HG03342 (cell line): ENCODE data around the gene CDK14.

Experiments
- ATAC-seq: cut with Tn5 transposase; IDR thresholded peaks from one replicate; pipeline ENCODE4 v1.9.1; 2021; ENCODE audit warnings: mild to moderate bottlenecking, moderate library complexity; ENCODE audit not compliant: unreplicated experiment

The CDK14 gene

DNA sequence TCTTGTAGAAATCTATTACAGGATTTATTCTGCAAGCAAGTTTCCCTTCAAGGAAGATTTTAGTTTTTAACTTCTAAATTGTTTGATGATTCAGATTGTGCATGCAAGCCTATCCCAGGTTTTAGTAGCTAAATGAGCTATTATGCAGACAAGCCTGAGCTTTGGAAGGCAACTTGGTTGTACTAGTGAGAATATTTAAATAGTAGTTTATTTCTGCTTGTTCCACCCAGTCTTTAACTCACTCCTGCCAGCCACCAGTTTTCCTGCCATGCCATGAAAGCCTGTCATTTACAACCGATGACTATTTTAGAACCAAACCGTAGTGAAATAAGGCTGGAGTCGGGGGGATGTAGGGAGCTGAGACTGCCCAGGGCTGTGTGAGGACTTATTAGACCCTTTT is 343.5 kb downstream of the CDK14 start:
- no peak for ATAC-seq

DNA sequence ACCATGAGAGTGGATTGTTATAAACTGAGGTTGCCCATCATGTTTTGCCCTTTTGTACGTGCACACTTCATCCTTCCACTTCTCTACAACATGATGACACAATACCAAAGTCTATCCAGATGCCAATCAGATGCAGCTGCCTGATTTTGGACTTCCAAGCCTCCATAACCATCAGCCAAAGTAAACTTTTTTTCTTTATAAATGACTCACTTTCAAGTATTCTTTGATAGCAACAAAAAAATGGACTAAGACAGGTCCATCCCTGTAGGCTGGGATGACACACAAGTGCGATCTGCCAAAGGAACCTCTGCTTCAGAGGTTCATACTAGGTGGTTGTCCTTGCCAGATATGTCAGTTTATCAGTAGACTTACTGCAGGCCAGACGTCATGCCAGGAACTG is 347.9 kb downstream of the CDK14 start:
- no peak for ATAC-seq

DNA sequence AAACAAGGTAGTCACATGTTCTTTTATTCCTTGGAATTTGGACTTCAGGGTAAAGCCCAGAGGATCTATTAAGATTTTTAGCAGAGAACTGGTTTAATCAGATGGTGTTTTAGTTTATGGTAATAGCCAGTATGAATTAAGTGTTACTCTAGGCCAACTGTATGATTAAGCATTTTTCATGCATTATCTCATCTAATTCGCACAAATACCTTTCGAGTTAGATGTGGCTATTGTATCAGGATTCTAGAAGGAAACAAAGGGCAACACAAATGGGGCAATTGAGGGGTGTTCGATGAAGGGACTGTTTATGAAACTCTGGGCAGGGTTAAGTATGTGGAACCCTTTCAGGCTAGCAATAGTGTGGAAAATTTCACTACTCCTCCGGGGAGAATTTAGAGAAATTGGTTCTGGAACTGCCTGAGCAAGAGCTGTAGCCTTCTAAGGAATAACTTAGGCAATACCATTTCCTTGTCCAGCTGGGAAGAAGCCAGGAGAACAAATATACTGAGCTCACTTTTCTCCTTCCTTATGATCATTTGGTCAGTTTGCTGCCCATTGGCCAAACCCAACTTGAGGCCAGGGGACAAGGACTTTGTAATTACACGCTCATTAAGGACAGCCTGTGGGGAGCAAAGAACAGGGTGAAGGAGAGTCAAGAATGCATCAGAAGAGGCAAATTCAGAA is 349.1 kb downstream of the CDK14 start:
- no peak for ATAC-seq

DNA sequence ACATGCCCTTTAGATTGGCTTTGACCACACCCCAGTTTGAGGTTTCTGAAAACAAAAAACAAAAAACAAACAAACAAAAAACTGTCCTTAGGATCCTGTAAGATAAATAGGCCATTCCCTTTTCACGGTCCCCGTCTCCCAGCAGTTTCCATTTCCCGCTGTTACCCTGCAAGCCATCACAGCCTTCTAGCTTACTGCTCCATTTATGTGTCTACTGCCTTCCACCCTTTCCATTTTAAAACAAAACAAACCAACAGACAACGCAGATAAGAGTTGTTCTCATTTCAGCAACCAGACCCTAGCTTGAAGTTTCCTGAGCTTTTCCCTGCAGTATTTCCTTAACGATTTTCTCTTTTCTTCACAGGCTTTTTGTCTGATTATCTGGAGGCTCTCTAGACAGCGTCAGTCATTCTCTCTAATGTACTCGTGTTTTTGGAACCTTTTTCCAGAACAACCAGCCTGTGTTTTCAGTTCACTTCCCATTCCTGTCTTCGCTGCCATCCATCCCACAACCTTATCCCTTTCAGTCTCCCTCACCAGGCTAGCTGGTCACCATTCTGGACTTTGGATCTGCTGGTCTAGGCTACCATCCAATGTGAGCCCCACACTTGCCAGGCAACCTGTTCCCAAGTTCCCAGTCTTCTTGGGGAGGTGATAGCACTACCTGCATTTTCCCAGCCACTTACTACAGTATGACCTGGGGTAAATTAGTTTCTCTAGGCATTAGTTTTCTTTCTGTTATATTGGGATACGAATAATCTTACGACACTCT is 350.8 kb downstream of the CDK14 start:
- ATAC-seq: no peak

DNA sequence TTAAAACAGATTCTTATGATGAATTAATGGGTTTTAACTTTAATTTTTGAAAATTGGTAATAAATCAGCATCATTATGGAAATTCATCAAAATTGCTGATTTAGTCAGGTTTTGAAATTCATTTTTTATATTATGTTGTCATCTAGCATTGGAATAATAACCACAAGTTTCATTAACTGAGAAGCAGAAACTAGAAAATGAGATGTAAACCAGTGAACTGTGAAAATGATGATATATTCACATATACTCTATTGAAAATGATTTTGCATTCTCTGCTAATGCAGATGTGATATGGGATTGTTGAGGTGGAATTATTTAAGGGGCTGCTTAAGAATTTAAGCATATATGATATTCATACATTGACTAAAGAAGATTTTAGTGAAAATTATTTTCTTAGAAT is 352.0 kb downstream of the CDK14 start:
- ATAC-seq: no peak

DNA sequence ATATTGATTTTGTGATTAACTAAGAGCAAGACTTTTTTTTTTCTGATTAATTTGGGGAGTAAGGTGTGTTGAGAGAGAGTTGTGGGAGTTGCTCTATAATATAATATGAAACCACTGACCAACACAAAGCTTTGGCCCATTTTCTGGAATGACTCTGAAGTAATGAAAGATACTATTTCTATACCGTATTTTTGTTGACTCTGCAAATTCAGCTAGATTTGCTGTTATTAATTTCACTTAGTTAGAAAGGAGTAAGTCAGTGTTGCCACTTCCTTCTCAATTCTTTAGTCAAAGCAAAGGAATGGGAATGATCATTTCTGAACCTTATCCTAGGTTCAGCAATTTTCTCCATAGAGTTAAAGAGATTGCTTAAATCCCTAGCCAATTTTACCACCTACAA is 355.1 kb downstream of the CDK14 start:
- no peak for ATAC-seq

DNA sequence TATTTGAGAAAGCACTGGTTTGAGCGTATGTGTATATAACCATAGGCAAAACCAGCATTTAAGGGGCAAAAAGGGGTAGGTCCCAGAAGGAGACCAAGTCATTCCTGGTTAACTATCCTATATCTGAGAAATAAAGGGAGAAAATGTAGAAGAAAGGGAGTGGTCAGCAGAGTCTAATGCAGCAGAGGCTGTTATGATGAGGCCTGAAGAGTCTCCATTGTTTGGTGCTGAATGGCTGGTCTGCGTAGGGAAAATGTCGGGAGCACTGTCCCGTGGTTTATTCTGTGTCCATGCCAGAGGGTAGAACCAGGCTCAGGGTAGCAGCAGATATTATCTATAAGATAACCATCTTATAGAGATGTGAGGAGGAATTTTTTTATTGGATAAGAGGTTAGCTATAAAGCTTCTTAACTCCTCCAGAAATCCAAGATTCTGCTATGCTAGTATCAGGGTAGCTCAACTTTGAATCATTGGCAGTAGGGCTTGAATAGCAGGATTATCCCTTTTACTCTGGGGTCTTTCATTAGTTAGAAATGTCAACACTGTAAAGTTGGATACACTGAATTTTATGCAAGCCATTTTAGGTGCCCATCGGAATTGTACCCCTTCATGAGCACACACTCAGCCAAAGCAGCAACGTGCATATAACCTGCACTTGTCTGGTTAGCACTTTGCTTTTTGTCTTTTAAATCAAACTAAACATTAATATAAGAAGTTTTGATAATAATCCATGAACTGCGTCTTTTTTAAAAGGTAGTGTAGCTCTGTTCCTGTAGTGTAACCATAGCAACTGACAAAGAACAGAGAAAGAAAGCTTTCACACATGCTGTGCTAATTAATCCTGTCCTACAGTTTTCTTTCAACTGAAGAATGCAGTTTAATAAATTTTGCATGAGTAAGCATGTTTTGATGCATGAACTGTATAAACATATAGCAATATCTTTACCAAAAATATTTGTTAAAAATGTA is 356.1 kb downstream of the CDK14 start:
- no peak for ATAC-seq

DNA sequence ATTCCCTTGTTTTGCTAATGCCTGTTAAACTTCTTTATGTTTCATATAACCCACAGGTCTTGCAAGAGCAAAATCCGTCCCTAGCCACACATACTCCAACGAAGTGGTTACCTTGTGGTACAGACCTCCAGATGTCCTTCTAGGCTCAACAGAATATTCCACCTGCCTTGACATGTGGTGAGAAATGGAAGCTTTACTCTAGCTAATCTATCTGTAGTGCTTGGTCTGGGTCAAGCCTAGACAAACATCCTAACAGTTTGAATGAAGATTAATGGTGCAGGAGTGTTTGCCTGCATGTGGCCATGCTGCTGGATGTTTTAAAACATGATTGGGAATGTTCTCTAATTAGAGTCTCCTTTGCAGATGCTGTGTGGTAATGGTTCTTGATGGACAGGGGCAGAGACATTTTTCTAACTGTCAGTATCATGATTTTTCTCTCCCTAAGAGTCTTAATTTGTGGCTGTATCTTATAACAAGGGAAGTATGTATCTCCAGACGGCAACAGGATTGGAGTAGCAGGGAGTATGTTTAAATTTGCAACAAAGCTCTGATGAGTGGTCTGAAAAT is 359.6 kb downstream of the CDK14 start:
- no peak for ATAC-seq

DNA sequence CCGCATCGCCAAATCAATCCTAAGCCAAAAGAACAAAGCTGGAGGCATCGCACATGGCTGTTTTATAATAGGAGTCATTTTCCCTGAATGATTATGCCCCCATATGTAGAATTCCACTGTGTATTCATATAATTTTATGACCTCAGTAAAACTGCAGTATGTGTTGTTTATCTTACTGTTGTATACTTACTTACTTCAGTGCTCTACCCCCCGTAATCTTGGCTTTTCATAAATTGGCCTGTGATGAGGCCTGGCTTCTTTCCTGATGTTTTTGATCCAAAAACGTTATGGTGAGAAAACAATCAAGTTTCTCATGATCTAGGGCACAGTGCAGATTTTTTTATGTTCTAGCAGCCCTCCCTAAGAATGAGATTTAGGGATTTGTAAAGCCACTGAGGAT is 361.8 kb downstream of the CDK14 start:
- ATAC-seq: no peak

DNA sequence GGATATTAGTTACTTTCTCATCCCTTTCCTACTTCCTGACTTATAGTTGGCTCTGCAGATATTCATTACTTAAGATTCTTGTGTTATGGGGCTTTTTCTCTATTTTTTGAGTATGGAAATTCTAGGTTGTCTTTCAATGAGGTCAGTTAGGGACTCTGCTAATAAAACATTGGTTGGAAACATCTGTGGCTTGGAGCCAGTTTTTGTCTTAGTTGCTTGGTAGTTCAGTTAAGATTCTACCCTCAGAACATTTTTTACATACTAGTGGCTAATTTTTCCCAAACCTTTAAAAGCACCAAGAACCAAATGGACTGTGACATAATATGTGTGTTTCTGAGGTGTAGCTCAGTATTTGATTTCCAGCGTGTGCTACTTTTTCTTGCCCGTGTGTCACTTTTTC is 362.5 kb downstream of the CDK14 start:
- no peak for ATAC-seq

DNA sequence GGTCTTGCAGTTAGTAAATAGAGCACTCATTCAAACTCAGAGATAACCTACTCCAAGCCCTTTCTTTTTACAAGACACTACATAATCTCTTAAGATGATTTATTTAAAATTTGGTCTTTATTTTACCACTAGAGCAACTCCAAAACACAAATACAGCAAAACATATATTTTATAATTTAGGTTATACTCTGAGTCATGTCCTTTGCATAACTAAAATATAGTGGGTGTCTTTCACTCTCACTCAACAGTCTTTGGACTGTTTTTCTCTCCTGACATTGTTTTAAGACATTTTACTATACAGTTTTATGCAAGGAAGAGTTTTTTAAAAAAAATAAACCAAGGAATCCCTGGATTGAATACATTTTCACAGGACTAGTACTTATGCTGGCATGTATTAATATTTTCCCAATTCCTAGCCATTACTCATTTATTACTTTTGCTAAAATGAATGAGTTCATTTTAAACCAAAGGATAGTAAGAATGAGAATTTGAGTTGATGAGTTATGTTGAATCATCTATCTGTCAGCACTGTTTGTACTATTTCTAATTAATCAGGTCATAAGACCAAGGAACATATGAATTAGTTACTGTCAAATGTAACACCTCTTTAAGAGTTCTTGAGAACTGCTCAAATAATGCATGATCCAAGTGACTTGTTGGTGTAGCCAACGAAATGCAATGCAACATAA is 365.1 kb downstream of the CDK14 start:
- ATAC-seq: no peak

DNA sequence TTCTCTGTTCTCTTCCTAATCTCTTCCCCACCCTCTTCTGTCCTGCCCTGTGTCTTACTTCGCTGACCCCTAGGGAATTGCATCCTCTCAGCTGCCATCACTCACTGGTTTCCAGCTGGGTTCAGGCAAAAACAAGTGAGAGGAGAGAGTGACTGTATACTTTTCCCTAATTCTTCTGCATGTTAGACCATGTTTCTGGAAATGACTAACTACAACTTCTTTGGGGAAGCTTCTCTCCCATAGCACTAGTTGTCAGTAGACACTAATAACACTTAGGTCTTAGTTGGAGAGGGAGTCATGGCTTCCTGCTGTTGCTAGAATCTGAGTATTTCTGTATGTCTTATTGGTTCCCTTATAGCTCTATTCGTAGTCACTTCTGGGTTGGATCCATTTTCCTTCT is 369.1 kb downstream of the CDK14 start:
- no peak for ATAC-seq

DNA sequence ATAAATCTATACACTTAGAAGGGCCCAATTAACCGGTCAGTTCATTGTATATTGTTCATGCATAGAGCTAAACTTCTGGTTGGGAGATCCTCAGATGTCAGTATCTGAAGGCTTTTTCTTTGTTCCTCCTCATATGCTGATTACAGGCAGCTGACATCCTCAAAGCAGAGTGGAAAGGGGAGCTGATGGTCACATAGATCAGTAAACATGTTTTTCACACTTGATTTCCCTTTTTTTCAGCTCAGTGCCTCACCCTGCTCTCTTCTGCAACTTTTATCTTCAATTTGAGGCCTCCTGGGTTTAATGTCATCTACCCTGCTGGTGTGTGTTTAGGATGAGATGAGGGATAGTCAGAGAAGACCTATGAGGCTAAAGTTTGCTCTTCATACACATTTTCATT is 370.2 kb downstream of the CDK14 start:
- no peak for ATAC-seq

DNA sequence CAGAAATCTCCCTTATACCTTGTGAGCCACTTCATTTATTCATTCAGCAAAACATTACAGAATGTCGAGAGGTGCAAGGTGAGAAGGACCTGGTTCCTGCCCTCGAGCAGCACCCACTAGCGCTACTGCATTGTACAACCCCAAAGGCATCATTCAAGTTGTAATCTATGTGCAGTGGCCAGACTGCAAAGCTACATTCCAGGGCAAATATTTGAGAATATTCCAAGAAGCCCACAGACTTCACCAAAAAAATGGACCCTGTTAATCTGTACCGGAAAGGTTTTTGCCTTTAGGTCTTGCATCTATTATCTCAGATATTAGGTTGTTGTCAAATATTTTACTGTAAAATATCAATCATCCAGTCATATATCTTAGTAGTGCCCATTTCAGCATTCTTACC is 372.8 kb downstream of the CDK14 start:
- ATAC-seq: no peak

DNA sequence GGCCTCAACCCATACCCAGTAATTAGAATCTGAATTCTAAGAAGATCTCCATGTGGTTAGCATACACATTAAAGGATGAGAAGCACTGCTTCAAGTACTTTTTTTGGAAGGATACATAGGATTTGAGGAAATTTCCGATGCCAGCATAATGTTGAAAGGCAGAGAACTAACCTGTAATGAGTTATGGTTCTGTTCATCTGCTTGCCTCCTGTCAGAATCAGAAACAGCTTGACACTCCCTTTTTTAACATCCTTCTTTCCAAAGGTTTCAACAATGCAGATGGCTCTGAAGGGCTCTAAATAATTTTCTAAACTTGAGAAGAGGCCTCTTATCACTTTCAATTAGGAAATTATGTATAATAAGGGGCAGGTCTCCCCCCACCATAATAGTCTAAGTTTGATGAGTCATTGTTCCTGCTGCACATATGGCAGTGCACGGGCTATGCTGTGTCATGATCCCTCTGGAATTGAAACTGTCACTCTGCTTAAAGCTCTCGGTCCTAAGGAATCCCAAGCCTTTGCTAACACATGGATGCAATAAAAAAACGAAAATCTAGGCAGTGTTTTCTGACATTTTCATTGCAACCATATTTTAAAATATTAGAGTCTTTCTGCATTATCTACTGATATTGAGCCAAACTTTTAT is 376.9 kb downstream of the CDK14 start:
- no peak for ATAC-seq

DNA sequence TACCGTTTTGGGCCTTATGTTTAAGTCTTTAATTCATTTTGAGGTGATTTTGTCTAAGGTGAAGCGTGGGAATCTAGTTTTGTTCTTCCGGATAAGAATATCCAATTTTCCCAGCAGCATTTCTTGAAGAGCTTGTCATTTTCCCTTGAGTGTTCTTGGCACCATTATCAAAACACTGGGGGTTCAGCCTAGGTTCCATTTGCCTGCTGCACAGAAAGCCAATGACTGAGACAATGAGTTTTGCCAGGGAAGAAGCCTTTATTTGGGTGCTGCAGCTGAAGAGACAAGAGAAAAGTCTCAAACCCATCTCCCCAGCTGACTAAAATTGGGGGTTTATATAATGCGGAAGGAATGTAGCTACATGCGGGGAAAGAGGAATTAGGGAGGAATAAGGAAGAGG is 380.9 kb downstream of the CDK14 start:
- ATAC-seq: no peak

DNA sequence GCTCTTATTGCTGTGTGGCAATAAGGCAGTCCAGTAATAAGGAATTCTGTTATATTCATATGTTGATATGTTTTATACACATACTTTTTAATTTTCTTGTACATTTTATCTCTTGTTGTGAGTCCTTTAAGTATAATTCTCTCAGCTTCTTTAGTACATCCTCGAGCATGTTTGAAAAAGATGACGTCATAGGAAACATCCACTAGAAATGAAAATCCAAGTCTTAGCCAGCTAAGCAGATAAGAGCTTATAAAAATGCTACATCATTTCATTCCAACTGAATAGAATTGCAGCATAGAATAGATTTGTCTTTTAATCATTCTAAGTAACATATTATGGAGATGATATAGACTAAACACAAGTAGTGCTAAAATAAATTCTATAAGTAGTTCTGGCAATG is 384.4 kb downstream of the CDK14 start:
- ATAC-seq: no peak

DNA sequence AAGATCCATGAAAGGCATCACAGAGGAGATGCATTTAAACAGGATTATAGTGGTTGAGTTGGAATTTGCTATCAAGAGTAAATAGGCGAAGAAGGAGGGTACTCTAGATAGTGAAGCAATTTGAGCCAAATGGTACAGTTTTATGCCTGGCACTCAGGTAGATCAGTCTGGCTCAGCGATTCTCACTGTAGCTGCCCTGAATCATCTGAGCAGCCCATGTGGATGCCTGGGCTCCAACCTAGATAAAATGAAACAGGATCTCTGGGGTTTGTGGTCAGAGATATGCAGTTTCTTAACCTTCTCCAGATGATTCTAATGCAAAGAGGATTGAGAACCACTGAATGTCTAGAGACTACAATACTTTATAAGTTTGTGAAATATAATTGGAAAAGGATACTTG is 386.1 kb downstream of the CDK14 start:
- ATAC-seq: no peak

DNA sequence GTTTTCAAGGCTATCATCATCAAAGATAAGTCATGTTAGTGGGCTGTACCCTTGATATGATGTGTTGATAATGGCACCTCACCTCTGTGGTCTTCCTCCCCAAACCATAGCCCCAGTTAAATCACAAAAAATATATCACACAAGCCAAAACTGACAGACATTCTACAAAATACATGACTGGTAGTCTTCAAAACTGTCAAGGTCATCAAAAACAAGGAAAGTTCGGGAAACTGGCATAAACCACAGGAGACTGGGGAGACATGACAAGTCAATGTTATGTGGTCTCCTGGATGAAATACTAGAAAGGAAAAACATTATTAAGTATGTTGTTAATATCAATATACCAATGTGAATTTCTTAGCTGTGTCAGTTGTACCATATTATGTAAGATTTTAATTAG is 388.6 kb downstream of the CDK14 start:
- no peak for ATAC-seq

DNA sequence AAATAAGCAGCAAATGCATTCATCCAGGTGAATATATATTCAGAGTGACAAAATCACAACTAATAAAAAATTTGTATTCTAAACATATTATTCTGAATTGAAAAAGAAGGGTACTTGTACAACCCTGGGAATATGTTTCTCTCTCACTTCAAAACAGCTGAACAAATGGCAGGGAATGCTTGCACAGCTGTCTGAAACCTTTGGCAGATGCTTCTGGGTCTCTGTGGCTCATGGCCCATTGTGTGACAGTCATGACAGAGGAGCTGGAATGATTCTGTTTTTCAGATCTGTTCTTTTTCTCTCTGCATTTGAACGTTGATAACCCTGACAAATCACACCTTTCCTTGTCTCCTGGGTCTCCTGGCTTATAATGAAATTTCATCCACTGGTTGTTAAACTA is 392.4 kb downstream of the CDK14 start:
- ATAC-seq: no peak
